PC-3 (cell line): ENCODE results near the gene ADGRL4. TPM values are rescaled to one million over a fixed set of nuclear protein-coding genes. Genes with fewer than 3 reads are reported as not detected.

Source experiments
- ATAC-seq: fragments of 200-7000 bp; cut with Tn5 transposase; 2 replicates; pipeline ENCODE4 v1.9.1; 2020; ENCODE audit warnings: mild to moderate bottlenecking, moderate library complexity
- BruUV-seq: library from RNA; stranded (reverse); fragments of 400-500 nt; replicated peaks from 2 replicates; lab custom pipeline; 2021; lab: Mats Ljungman, UMichigan
- CTCF ChIA-PET: fragments of 300-600 bp; sonication (Branson Sonifier 250); formaldehyde crosslinking; loops from one replicate; lab custom pipeline; 2022; ENCODE audit warnings: antibody characterized with exemption; lab: Charles Lee
- POLR2A ChIA-PET: fragments of 300-600 bp; sonication (Branson Sonifier 250); formaldehyde crosslinking; loops from one replicate; lab custom pipeline; 2022; ENCODE audit warnings: antibody characterized with exemption; ENCODE audit not compliant: unreplicated experiment; lab: Charles Lee
- DNase-seq: peaks from one replicate; pipeline ENCODE4 v3.0.0-alpha.2; 2015
- H2AFZ ChIP-seq: fragments of 300-600 bp; sonication (generic); 2 replicates; pipeline ENCODE4 v1.6.0; 2016; ENCODE audit warnings: antibody characterized with exemption, low read length
- H3F3A ChIP-seq: fragments of 300-600 bp; sonication (generic); one replicate; pipeline ENCODE4 v1.6.0; 2017; ENCODE audit warnings: antibody characterized with exemption, low read length, control low read depth, mild to moderate bottlenecking; ENCODE audit not compliant: unreplicated experiment
- H3K27ac ChIP-seq: fragments of 300-600 bp; sonication (generic); 2 replicates; pipeline ENCODE4 v1.5.1; 2016; ENCODE audit warnings: mild to moderate bottlenecking, low read length
- H3K27me3 ChIP-seq: fragments of 300-600 bp; sonication (generic); 2 replicates; pipeline ENCODE4 v1.6.1; 2016; ENCODE audit warnings: low read length, mixed read lengths
- H3K36me3 ChIP-seq: fragments of 300-600 bp; sonication (generic); 2 replicates; pipeline ENCODE4 v1.6.1; 2016; ENCODE audit warnings: low read depth, mixed run types, low read length, mixed read lengths
- H3K4me1 ChIP-seq: fragments of 300-600 bp; sonication (generic); 2 replicates; pipeline ENCODE4 v1.5.1; 2016; ENCODE audit warnings: low read length; ENCODE audit not compliant: insufficient read depth
- H3K4me2 ChIP-seq: fragments of 300-600 bp; sonication (generic); 2 replicates; pipeline ENCODE4 v1.6.0; 2016; ENCODE audit warnings: low read length
- H3K4me3 ChIP-seq: fragments of 300-600 bp; sonication (generic); 2 replicates; pipeline ENCODE4 v1.5.1; 2016; ENCODE audit warnings: mild to moderate bottlenecking, low read length, mixed read lengths
- H3K79me2 ChIP-seq: fragments of 300-600 bp; sonication (generic); 2 replicates; pipeline ENCODE4 v1.6.1; 2017; ENCODE audit warnings: low read length, mixed read lengths
- H3K9ac ChIP-seq: fragments of 300-600 bp; sonication (generic); 2 replicates; pipeline ENCODE4 v1.6.0; 2016; ENCODE audit warnings: mild to moderate bottlenecking, low read length
- H3K9me2 ChIP-seq: fragments of 300-600 bp; sonication (generic); replicated peaks from 2 replicates; pipeline ENCODE4 v1.6.1; 2016; ENCODE audit warnings: mixed run types, low read length, mixed read lengths
- H3K9me3 ChIP-seq: fragments of 300-600 bp; sonication (generic); 2 replicates; pipeline ENCODE4 v1.6.1; 2016; ENCODE audit warnings: low read length, mixed read lengths
- H4K20me1 ChIP-seq: fragments of 300-600 bp; sonication (generic); 2 replicates; pipeline ENCODE4 v1.6.1; 2016; ENCODE audit warnings: low read length, mixed read lengths
- EZH2 ChIP-seq: fragments of 300-600 bp; sonication (generic); IDR thresholded peaks from one replicate; pipeline ENCODE4 v1.6.1; 2017; ENCODE audit warnings: antibody characterized with exemption, mild to moderate bottlenecking, low read length; ENCODE audit not compliant: unreplicated experiment
- EZH2phosphoT487 ChIP-seq: fragments of 300-600 bp; sonication (generic); IDR thresholded peaks from 2 replicates; pipeline ENCODE4 v1.6.1; 2018; ENCODE audit warnings: mild to moderate bottlenecking, antibody characterized with exemption, low read length, borderline replicate concordance
- intact Hi-C: fragments of 100-400 bp; cut with micrococcal nuclease; formaldehyde crosslinking; loops from 2 replicates; pipeline ENCODE4 v1.9.0; 2023
- total RNA-seq: library from RNA; depleted of rRNA; stranded (reverse); fragments of >200 nt; gene quantifications from 2 replicates; pipeline ENCODE4 v1.2.3, GENCODE V29; 2014
- TF ChIP-seq, protein P1 (sequence below): fragments of 300-600 bp; sonication (generic); conservative IDR thresholded peaks from 2 replicates; pipeline ENCODE4 v1.5.1; 2017; ENCODE audit warnings: antibody characterized with exemption, low read depth, mild to moderate bottlenecking, low read length

The ADGRL4 gene
- total RNA-seq, 1 experiment from 2014 or later, result not detected

DNA sequence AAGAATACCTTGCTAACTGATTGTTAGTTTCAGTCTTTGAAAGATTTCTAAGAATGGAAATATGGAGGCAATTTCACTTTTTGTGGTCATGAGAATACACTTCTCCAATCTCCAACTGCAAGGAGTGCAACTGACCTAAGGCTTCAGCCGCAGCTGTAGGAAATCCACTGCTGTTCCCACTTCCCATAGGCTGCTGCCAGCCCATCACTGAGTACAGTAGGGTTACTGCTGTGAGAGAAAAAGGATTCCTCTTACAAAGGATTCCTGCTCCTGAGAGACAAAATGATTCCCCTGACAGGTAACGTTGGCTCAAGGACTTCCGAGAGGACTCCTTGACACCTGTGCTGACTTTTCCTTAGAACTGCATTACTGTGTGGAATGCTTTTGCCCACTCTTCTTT lies 87.4 kb downstream of the ADGRL4 start:
- Histone ChIP-seq H3K27me3 (no peaks in the 10 kb centered on the region), H3K9me2 (no peaks in the 10 kb centered on the region), H2AFZ (no peak overlapping the region), H3K9ac (no peak overlapping the region), H3K4me3 (no peak overlapping the region), H3K36me3 (no peaks in the 10 kb centered on the region), H4K20me1 (no peaks in the 10 kb centered on the region), H3K4me2 (no peak overlapping the region), H3K27ac (no peak overlapping the region), H3F3A (no peaks in the 10 kb centered on the region), H3K9me3 (no peaks in the 10 kb centered on the region), H3K79me2 (no peaks in the 10 kb centered on the region), H3K4me1 (no peaks in the 10 kb centered on the region; the same call in 1 of the 2 replicates)
- ChIA-PET CTCF (no interaction called here), POLR2A (no interaction called here)
- no peak for DNase-seq
- no peak for ATAC-seq
- intact Hi-C loops, result no loop called here
- TF ChIP-seq EZH2 (no peak), EZH2phosphoT487 (no peak)
- TF ChIP-seq, protein P1, sequence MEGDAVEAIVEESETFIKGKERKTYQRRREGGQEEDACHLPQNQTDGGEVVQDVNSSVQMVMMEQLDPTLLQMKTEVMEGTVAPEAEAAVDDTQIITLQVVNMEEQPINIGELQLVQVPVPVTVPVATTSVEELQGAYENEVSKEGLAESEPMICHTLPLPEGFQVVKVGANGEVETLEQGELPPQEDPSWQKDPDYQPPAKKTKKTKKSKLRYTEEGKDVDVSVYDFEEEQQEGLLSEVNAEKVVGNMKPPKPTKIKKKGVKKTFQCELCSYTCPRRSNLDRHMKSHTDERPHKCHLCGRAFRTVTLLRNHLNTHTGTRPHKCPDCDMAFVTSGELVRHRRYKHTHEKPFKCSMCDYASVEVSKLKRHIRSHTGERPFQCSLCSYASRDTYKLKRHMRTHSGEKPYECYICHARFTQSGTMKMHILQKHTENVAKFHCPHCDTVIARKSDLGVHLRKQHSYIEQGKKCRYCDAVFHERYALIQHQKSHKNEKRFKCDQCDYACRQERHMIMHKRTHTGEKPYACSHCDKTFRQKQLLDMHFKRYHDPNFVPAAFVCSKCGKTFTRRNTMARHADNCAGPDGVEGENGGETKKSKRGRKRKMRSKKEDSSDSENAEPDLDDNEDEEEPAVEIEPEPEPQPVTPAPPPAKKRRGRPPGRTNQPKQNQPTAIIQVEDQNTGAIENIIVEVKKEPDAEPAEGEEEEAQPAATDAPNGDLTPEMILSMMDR, result no peak
- BruUV-seq, result no TSS peak

GRCh38 chr1:78918157-78918556 lies 88.4 kb downstream of the ADGRL4 start:
- no peak overlapping the region for H3K9ac ChIP-seq
- no TSS peak for BruUV-seq
- no peaks in the 10 kb centered on the region for H3F3A ChIP-seq
- DNase-seq, result no peak
- peak overlapping the region; percentile 32 for H3K4me2 ChIP-seq
- H3K9me3 ChIP-seq, result no peaks in the 10 kb centered on the region
- POLR2A ChIA-PET, result interaction anchor here (0.6 kb wide), 1 partner anchor 1739 kb away, joined by 3 read pairs; no protein-coding TSS in a partner anchor
- H3K4me1 ChIP-seq, result no peaks in the 10 kb centered on the region; the same call in 1 of the 2 replicates
- CTCF ChIA-PET, result no interaction called here
- no peaks in the 10 kb centered on the region for H3K36me3 ChIP-seq
- no peak overlapping the region for H3K27ac ChIP-seq
- H2AFZ ChIP-seq, result no peak overlapping the region
- H3K79me2 ChIP-seq, result no peaks in the 10 kb centered on the region
- ATAC-seq, result peak; percentile 29
- intact Hi-C loops, result no loop called here
- no peak overlapping the region for H3K4me3 ChIP-seq
- no peaks in the 10 kb centered on the region for H4K20me1 ChIP-seq
- TF ChIP-seq, protein P1, result no peak
- H3K27me3 ChIP-seq, result no peaks in the 10 kb centered on the region
- H3K9me2 ChIP-seq, result no peaks in the 10 kb centered on the region

- H3F3A ChIP-seq, result no peaks in the 10 kb centered on the region
- no peaks in the 10 kb centered on the region for H3K27me3 ChIP-seq
- DNase-seq (no peak), ATAC-seq (no peak)
- H4K20me1 ChIP-seq, result no peaks in the 10 kb centered on the region
- no peak for TF ChIP-seq EZH2
- TF ChIP-seq, protein P1, result no peak
- TF ChIP-seq EZH2phosphoT487, result no peak
- no peak overlapping the region for H3K27ac ChIP-seq
- H3K79me2 ChIP-seq, result no peaks in the 10 kb centered on the region
- BruUV-seq, result no TSS peak
- no peak overlapping the region for H3K9ac ChIP-seq
- H3K4me2 ChIP-seq, result no peak overlapping the region
- H3K9me2 ChIP-seq, result no peaks in the 10 kb centered on the region
- H2AFZ ChIP-seq, result no peak overlapping the region
- no peak overlapping the region for H3K4me3 ChIP-seq
- intact Hi-C loops, result no loop called here
- no peaks in the 10 kb centered on the region for H3K36me3 ChIP-seq
- H3K4me1 ChIP-seq, result no peaks in the 10 kb centered on the region; the same call in 1 of the 2 replicates
- no peaks in the 10 kb centered on the region for H3K9me3 ChIP-seq
- ChIA-PET POLR2A (no interaction called here), CTCF (no interaction called here)
Measured at GRCh38 chr1:78916986-78917385, 89.5 kb downstream of the ADGRL4 start.
